Endothelial cell of umbilical vein (primary cell): ENCODE measurements around the gene ASB5. TPM values are rescaled to one million over a fixed set of nuclear protein-coding genes. Genes with fewer than 3 reads are reported as not detected.

Source experiments
- BruUV-seq: library from RNA; stranded (reverse); fragments of 400-500 nt; replicated peaks from 2 replicates; lab custom pipeline; 2021; lab: Mats Ljungman, UMichigan
- CTCF ChIA-PET: fragments of 300-600, 350-600 bp; sonication (Branson Sonifier 250); formaldehyde crosslinking; loops from one replicate; lab custom pipeline; 2021; ENCODE audit warnings: antibody characterized with exemption, inconsistent platforms; lab: Charles Lee
- POLR2A ChIA-PET: fragments of 300-600, 350-600 bp; sonication (Branson Sonifier 250); formaldehyde crosslinking; loops from one replicate; lab custom pipeline; 2021; ENCODE audit warnings: antibody characterized with exemption, inconsistent platforms; lab: Charles Lee
- DNase-seq: peaks from one replicate; pipeline ENCODE4 v3.0.0-alpha.2; 2011; ENCODE audit warnings: low read depth, low spot score
- FAIRE-seq: peaks from 2 replicates; lab custom pipeline; 2011; peaks lifted over from hg19 to GRCh38; lab: Jason Lieb, UNC
- H2AFZ ChIP-seq: 2 replicates; pipeline ENCODE4 v1.6.0; 2012; ENCODE audit warnings: low read depth, low read length, control low read depth, inconsistent platforms
- H3K27ac ChIP-seq: 2 replicates; pipeline ENCODE4 v1.5.1; 2011; ENCODE audit warnings: low read depth, mild to moderate bottlenecking, control low read depth, low read length, moderate library complexity; ENCODE audit not compliant: insufficient read depth
- H3K27me3 ChIP-seq, 2 experiments: 2 replicates each; pipeline versions ENCODE4 v1.6.0 to v1.6.1; 2011; ENCODE audit warnings: low read length in 2 of 2, mixed read lengths in 1 of 2; ENCODE audit not compliant: control insufficient read depth in 2 of 2, insufficient read depth in 2 of 2
- H3K36me3 ChIP-seq, 2 experiments: 2 replicates in 1 of 2; 3 replicates in 1 of 2; pipeline ENCODE4 v1.5.1; 2011; ENCODE audit warnings: low read length in 2 of 2, mild to moderate bottlenecking in 1 of 2, moderate library complexity in 1 of 2; ENCODE audit not compliant: control insufficient read depth in 2 of 2, insufficient read depth in 2 of 2; ENCODE audit errors: extremely low read depth in 1 of 2
- H3K4me1 ChIP-seq: 3 replicates; pipeline ENCODE4 v1.5.1; 2011; ENCODE audit warnings: mild to moderate bottlenecking, low read length; ENCODE audit not compliant: control insufficient read depth, insufficient read depth; ENCODE audit errors: extremely low read depth
- H3K4me2 ChIP-seq: 2 replicates; pipeline ENCODE4 v1.6.1; 2011; ENCODE audit warnings: low read length, control low read depth, mixed read lengths; ENCODE audit not compliant: insufficient read depth
- H3K4me3 ChIP-seq, 3 experiments: fragments of 200-600 bp in 1 of 3; sonication (generic), shearing (Covaris generic) in 1 of 3; replicated peaks in 1 of 3; 2 replicates each; pipeline ENCODE4 v1.5.1; 2011 to 2016; ENCODE audit warnings: control low read depth in 3 of 3, low read length in 3 of 3, mild to moderate bottlenecking in 2 of 3, inconsistent platforms in 1 of 3, low read depth in 1 of 3, moderate library complexity in 1 of 3; ENCODE audit not compliant: insufficient read depth in 1 of 3
- H3K79me2 ChIP-seq: 2 replicates; pipeline ENCODE4 v1.6.0; 2012; ENCODE audit warnings: low read length, inconsistent platforms; ENCODE audit not compliant: control insufficient read depth, insufficient read depth
- H3K9ac ChIP-seq: replicated peaks from 2 replicates; pipeline ENCODE3; 2011; ENCODE audit warnings: low read length, control low read depth; ENCODE audit not compliant: insufficient read depth; ENCODE audit errors: extremely low read depth
- H3K9me1 ChIP-seq: replicated peaks from 3 replicates; pipeline ENCODE4 v1.6.0; 2011; ENCODE audit warnings: mild to moderate bottlenecking, low read length; ENCODE audit not compliant: control insufficient read depth, insufficient read depth; ENCODE audit errors: extremely low read depth
- H3K9me3 ChIP-seq: replicated peaks from 2 replicates; pipeline ENCODE4 v1.5.1; 2012; ENCODE audit warnings: low read length, inconsistent platforms; ENCODE audit not compliant: control insufficient read depth, insufficient read depth
- H4K20me1 ChIP-seq: replicated peaks from 2 replicates; pipeline ENCODE3; 2011; ENCODE audit warnings: mild to moderate bottlenecking, low read length; ENCODE audit not compliant: control insufficient read depth, insufficient read depth; ENCODE audit errors: extremely low read depth
- CTCF ChIP-seq, 2 donors: IDR thresholded peaks; 1 replicate in 1 of 2; 2 replicates in 1 of 2; pipeline ENCODE4 v1.5.1; 2011; ENCODE audit warnings: low read length in 2 of 2, mild to moderate bottlenecking in 2 of 2, moderate library complexity in 2 of 2, control low read depth in 1 of 2, inconsistent platforms in 1 of 2, low read depth in 1 of 2; ENCODE audit not compliant: insufficient read depth in 1 of 2; ENCODE audit errors: extremely low read depth in 1 of 2
- EZH2 ChIP-seq: IDR thresholded peaks from 2 replicates; pipeline ENCODE4 v1.6.1; 2012; ENCODE audit warnings: borderline replicate concordance, low read depth, mild to moderate bottlenecking, moderate library complexity, low read length, inconsistent platforms; ENCODE audit not compliant: severe bottlenecking
- FOS ChIP-seq: IDR thresholded peaks from 2 replicates; pipeline ENCODE4 v1.6.1; 2011; ENCODE audit warnings: mild to moderate bottlenecking, low read length, moderate library complexity, borderline replicate concordance; ENCODE audit not compliant: insufficient read depth
- GATA2 ChIP-seq: IDR thresholded peaks from 2 replicates; pipeline ENCODE4 v1.7.0; 2011; ENCODE audit warnings: low read depth, mild to moderate bottlenecking, moderate library complexity, mixed read lengths, low read length; ENCODE audit not compliant: insufficient read length, insufficient read depth
- JUN ChIP-seq: IDR thresholded peaks from 2 replicates; pipeline ENCODE4 v1.6.1; 2011; ENCODE audit warnings: borderline replicate concordance, low read depth; ENCODE audit not compliant: insufficient read length, insufficient read depth
- MAX ChIP-seq: IDR thresholded peaks from 2 replicates; pipeline ENCODE4 v1.6.1; 2011; ENCODE audit not compliant: insufficient read depth, insufficient read length
- MYC ChIP-seq: IDR thresholded peaks from one replicate; pipeline ENCODE4 v1.6.1; 2011; ENCODE audit warnings: mild to moderate bottlenecking, low read depth, low read length
- POLR2A ChIP-seq: IDR thresholded peaks from 2 replicates; pipeline ENCODE4 v1.6.1; 2012; ENCODE audit warnings: low read depth, mild to moderate bottlenecking, control low read depth, low read length
- POLR2AphosphoS5 ChIP-seq: IDR thresholded peaks from 2 replicates; pipeline ENCODE4 v1.6.1; 2012; ENCODE audit warnings: low read depth, mild to moderate bottlenecking, control low read depth, low read length, moderate library complexity; ENCODE audit not compliant: insufficient read depth
- dilution Hi-C: fragments of 300-500 bp; cut with MboI; formaldehyde crosslinking; loops from one replicate; pipeline ENCODE4 v1.15.0; 2019; ENCODE audit warnings: low sequenced_read_pairs; ENCODE audit not compliant: extremely low pct_ligation_motif_present
- intact Hi-C: fragments of 100-400 bp; cut with micrococcal nuclease; formaldehyde crosslinking; loops from one replicate; pipeline ENCODE4 v1.10.0; 2022
- polyA plus RNA-seq, 4 experiments: library from polyadenylated mRNA; depleted of rRNA in 3 of 4; stranded (reverse) in 3 of 4; unstranded in 1 of 4; fragments of >200 nt; gene quantifications; 2 replicates each; pipeline versions ENCODE4 v1.2.1 to v1.2.3, GENCODE V29; 2011 to 2012; ENCODE audit warnings: missing spikeins in 1 of 4
- total RNA-seq: library from RNA; stranded (reverse); gene quantifications from 2 replicates; pipeline ENCODE4 v1.2.3, GENCODE V29; 2021

The ASB5 gene
- total and polyA plus RNA-seq, 2 donors (not counting 3 experiments of a cell fraction or from before 2014, with no cell fraction given) = not detected

GRCh38 chr4:176230836-176231235 is 38.2 kb downstream of the ASB5 start:
- no peaks in the 10 kb centered on the region for H3K4me1 ChIP-seq
- no peaks in the 10 kb centered on the region for H3K9me3 ChIP-seq
- TF ChIP-seq MYC (no peak), EZH2 (no peak), GATA2 (no peak), POLR2AphosphoS5 (no peak), FOS (no peak), CTCF (IDR thresholded peaks at IDR 0.05; ENCODE audit: extremely low read depth in 1 of 2, insufficient read depth in 1 of 2, low read depth in 1 of 2, low read length in 2 of 2) (no peak), JUN (no peak), POLR2A (no peak), MAX (no peak)
- intact Hi-C loops = no loop called here
- DNase-seq = no peak
- POLR2A ChIA-PET = no interaction called here
- H3K4me3 ChIP-seq = no peak overlapping the region
- no peak overlapping the region for H2AFZ ChIP-seq
- H3K27ac ChIP-seq = no peak overlapping the region
- H3K27me3 ChIP-seq = no peaks in the 10 kb centered on the region
- CTCF ChIA-PET = no interaction called here
- no peaks in the 10 kb centered on the region for H4K20me1 ChIP-seq
- no peaks in the 10 kb centered on the region for H3K36me3 ChIP-seq
- no peak overlapping the region for H3K4me2 ChIP-seq
- dilution Hi-C loops = no loop called here
- H3K9me1 ChIP-seq = no peaks in the 10 kb centered on the region
- H3K9ac ChIP-seq = no peak overlapping the region
- no peaks in the 10 kb centered on the region for H3K79me2 ChIP-seq
- BruUV-seq = no TSS peak
- no peak for FAIRE-seq
